Pulmonary artery endothelial cell (primary cell): Measurements from ENCODE around the gene C21orf58. TPM values are rescaled to one million over a fixed set of nuclear protein-coding genes. Genes with fewer than 3 reads are reported as not detected.

ENCODE experiments used
- DNase-seq: peaks from one replicate; pipeline ENCODE4 v3.0.0-alpha.2; 2011; ENCODE audit warnings: low read depth, low spot score
- total RNA-seq: library from RNA; depleted of rRNA; stranded (reverse); fragments of >200 nt; gene quantifications from 2 replicates; pipeline ENCODE4 v1.2.3, GENCODE V29; 2014

Gene C21orf58
- total RNA-seq, 1 donor from 2014 or later, result 4.1 TPM

DNA sequence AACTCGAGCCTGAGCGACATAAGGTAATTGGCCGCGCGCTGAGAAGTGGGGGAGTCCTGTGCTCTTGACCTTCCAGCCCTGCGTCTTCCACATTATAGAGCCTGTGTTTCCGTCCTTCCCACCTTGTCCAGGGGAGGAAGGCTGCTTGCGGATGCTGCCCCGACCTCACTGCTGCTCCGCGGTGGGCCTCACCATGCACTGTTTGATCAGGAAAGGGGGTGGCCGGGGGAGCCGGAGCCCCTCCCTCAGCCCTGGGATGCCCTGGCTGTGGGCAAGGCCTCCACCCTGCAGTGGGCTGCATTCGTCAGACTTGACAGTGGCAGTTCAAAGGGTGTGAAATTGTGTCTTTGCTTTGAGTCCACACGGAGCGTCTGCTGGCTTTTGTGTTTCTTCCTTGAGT lies 30.4 kb upstream of the C21orf58 start:
- no peak for DNase-seq

DNA sequence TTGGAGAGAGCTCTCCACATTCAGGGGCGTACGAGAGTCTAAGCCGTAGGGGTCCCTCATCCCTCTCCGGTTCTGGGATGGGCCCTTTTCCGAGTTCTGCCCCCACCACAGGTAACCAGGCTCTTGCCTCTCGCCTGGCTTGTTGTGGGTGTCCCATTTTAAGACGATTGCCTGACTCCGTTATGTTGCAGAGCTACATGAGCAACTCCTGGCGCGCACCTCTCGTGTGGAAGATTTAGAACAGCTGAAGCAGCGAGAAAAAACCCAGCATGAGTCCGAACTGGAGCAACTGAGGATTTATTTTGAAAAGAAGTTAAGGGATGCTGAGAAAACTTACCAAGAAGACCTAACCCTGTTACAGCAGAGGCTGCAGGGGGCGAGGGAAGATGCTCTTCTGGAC lies 29.2 kb upstream of the C21orf58 start:
- DNase-seq, result no peak

DNA sequence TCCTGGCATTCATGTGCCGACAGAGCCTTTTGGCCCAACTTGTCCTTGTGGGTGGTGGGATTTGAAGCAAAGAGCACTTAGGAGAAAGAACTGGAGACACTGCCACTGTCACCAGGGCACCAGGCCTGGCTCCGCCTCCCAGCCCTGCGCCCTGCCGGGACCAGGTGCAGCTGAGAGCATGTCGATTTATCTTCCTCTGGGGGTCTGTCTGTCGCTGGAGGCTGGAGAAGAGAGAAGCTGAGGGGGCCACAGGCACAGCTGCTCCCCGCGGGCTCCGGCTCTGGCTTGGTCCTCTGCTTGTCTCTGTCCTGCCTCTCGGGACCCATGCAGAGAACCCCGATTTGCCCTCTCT lies 28.5 kb upstream of the C21orf58 start:
- DNase-seq, result no peak

DNA sequence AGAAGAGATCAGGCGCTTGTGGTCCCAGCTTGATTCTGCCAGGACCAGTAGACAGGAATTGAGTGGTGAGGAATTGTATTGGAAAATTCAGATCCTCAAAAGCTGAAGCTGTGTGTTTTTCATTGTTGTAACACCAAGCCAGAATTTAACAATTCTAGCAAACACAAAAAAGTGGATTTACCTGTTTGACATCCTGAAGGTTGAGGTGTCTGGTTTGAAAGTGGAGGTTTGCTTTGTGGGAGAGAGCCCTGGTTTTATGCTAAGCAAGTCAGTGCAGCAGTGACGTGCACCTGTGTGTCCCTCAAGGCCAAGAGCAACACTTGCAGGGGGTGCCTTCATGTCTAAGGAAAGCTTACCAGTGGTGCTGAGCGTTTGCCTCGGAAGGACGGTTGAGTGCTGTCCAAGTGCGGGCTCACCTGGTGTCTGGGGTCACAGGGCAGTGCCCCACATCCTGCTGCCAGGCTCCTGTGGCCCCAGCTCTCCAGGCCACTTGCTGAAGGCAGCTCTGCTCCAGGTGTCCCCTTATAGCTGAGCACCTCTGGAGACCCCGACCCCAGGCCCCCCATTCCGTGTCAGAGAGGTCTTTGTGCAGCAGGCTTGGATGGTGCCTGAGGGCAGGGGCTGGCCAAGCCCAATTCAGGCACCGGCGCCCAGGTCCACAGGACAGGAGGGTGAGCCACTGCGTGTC lies 27.9 kb upstream of the C21orf58 start:
- no peak for DNase-seq

DNA sequence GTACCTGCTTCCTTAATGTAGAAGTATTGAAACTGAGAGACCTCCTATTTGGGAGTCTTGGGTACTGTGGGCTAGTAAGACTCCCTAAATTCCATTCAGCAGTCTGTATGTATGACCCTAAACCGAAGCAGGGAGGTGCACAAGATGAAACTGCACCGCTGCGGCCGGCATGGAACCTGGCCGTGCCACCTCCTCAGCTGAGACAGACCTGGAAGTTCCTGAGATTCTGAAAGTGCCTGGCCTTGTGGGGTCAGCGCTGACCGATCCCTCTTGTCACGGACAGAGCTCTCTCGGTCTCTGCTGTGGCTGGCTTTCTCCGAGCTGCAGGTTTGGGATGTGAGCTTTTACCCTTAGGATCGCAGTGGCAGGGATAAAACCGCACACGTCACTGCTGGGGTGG lies 27.3 kb upstream of the C21orf58 start:
- no peak for DNase-seq

DNA sequence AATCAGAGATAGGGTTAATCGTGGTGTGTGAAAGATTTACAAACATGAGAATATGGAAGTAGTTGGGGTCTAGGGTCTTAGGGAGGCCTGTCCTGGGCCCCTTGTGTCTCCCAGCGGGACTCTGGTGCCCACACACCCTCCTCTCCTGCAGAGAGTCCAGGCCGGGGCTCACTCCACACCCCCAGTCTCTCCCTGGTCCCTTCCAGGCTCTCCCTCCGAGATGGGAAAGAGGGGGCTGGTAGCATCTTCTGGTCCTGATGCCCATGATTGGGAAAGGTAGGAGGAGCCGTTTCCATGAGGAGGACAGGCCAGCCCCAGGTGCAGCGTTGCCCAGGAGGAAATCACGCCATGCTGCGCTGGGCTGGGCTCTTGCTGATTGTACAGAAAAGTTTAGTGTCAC lies 26.9 kb upstream of the C21orf58 start:
- no peak for DNase-seq

DNA sequence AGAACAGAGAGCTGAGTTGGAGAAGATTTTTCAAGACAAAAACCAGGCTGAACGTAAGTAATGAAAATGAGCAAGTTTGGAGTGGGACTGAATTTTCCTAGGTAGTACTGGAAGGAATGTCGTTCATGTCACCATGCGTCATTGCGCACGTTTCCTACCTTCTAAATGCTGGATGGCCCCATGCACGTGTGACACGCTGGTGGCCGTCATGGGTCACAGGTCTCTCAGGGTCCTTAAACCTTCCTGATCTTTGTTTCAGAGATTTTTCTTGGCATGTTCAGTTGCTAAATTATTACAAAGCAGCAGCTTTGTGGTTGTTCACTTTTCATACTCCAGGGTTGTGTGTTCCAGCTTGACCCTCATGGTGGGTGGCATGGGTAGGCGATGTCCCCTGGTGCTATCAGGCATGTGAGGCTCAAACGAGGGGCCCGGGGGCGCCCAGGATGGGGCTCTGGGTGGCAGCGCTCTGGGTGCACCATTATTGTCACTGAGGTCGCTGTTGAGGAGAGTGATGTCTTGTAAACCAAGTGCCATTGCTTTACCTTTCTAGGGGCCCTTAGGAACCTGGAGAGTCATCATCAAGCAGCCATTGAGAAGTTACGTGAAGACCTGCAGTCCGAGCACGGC lies 25.6 kb upstream of the C21orf58 start:
- no peak for DNase-seq

DNA sequence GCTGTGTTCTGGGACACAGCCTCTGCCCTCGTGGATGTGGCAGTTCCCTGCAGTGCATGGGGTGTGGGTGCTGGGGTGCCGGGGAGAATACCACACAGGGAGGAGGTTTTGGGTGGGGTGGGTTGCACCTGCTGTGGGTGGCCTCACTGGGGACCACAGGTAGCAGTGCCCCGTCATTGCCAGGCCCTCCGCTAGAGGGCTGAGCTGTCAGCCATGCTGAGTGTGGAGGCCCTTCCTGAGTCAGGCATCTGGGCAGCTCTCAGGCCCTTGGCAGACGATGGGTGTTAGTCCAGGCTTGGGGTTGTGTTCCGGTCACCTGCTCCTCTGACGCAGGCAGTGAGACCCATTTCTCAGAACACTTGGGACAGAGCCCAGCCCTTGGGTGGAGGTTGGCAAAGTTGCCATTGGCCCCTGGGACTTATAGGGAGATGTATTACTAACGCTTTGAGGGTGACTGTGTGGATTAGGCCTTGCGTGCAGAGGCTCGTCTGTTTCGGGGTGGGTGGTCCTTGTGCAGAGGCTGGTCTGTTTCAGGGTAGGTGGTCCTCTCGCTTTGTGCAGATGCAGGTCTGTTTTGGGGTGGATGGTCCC lies 24.2 kb upstream of the C21orf58 start:
- no peak for DNase-seq

DNA sequence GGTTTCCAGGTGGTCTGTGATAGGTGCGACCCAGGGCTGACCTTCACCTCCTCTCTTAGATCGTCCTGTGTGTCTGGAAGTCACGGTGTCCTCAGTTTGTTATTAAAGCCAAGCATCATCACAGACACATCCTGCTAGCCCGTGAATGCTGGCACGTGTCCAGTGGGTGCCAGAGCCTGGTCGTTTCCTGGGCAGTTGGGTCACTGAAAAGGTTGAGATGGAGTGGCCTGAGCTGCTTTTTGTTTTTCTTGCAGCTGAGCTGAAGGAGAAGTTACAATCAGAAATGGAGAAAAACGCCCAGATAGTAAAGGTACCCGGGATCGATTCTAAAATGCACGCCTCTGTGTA lies 23.5 kb upstream of the C21orf58 start:
- DNase-seq, result no peak

DNA sequence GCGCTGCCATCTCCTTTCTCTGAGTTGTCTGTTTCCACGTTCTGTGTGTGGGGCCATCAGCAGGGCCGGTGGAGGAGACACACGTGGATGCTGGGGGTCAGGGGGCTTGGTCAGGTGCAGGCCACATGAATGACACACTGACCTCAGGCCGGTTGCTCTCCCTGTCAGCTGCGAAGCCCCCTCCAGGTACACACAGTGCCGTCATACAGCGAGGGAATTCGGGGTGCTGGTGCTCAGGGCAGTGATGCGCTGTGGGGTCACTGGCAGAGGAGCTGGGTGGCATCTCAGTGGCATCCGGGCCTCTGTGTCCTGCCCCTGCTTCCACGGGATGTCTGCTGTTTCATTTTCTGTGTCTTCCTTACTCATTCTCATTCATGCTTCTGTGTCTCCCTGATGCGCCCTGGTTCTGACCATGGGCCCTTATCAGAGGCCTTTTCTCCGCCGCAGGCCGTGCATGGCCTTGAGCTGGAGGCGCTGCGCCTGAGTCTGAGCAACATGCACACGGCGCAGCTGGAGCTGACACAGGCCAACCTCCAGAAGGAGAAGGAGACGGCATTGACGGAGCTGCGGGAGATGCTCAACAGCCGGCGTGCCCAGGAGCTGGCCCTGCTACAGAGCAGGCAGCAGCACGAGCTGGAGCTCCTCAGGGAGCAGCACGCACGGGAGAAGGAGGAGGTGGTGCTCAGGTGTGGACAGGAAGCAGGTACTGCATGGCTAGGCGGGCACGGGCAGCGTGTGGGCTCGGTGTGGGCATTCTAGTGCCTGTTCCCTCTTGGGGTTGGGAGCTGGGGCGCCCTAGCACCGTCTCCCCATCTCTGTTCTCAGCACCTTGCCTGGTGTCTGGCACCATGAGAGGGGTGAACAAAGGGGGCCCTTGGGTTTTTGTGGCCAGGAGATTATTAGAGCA lies 22.9 kb upstream of the C21orf58 start:
- no peak for DNase-seq

DNA sequence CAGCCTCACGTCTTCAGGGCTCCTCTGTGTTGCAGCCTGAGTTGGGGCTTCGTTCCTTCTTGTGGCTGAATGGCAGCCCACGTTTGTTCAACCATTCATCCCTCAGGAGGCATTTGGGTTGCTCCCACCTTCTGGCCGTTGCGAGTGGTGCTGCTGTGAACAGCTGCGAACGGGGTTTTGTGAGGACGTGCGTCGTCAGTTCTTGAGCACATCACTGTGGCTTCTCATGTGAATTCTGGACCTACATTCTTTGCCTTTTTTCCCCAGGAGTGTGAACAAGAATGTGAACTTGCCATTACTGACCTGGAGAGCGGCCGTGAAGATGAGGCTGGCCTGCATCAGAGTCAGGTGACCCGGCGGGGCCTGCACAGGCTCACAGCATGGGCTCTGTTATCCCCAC lies 22.2 kb upstream of the C21orf58 start:
- DNase-seq, result no peak

DNA sequence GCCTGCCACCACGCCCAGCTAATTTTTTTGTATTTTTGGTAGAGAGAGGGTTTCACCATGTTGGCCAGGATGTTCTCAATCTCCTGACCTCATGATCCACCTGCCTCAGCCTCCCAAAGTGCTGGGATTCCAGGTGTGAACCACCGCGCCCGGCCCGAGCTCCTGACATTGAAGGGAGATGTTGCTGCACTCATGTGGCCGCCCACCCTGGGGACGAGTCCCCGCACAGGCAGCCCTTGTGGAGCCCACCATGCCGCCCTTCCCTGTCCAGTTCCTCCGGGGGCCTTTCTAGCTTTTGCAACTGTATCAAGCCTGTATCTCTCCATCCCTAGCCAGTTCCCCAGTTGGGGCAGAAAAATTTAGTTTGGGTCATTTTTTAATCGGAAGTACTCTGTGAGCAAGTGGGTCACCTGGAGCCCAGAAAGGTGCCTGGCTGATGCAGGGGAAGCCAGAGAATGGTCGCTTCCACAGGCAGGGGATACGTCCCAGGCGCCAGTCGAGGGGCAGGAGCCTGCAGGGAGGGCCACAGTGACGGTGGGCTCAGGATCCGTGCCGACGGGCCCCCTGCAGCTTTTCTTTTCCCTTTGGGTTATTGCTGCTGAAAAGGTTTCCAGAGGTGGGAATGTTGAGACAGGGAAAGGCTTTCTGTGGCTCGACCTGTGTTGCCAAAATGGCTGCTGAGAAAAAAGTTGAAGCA lies 20.7 kb upstream of the C21orf58 start:
- DNase-seq, result no peak

DNA sequence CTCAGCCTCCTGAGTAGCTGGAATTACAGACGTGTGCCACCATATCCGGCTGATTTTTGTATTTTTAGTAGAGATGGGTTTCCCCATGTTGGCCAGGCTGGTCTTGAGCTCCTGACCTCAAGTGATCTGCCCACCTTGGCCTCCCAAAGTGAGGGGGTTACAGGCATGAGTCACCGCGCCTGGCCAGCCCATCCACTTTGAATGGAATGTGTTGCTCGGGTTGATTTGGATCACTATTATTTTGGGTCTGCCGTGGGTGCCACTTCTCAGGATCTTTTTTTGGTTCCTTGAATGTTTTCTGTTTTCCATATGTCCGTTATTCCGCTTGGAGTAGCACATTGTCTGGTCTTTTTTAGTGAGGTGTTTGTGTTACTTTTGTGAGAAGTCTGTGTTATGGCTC lies 17.3 kb upstream of the C21orf58 start:
- DNase-seq, result no peak

DNA sequence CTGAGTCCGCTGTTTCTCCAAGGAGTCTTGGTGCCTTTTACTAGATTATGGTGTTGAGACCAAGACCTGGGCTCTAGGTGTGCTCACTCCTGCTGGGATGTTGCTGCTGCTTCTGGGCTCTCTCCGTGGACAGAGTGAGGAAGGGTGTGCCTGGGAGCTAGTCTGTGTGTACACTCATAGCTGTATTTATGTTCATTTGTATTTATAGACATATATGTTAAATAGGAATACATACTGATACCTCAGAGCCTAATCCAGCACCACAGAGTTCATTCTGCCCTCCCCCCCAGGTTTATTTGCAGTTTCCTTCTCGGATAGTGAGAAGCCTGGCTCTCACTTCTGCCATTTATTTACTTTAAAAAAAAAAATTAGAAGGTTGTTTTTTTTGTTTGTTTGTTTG lies 12.9 kb upstream of the C21orf58 start:
- DNase-seq, result no peak

DNA sequence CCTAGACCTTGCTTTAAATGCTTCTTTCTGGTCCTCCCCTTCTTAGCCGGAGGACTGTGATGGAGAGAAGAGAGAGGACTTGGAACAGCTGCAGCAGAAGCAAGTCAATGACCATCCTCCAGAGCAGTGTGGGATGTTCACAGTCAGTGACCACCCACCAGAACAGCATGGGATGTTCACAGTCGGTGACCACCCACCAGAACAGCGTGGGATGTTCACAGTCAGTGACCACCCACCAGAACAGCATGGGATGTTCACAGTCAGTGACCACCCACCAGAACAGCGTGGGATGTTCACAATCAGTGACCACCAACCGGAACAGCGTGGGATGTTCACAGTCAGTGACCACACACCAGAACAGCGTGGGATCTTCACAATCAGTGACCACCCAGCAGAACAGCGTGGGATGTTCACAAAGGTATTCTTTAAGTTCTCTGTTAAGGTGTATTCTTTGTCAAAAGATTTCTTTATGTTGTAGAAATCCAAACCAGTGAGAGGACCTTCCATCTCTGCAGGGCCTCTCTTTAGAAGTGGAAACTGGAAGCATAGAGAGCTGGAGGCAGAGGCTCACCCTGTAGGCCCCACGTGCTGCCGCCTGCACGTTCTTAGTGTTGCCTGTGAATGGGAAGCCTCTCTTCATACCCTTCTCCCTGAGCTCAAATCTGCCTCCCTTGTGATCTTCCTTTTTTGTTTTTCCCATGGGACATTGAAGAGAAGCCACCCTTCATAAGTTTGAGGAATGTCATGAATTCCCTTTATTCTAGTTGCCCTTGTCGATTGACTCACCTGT lies 10.9 kb upstream of the C21orf58 start:
- no peak for DNase-seq

DNA sequence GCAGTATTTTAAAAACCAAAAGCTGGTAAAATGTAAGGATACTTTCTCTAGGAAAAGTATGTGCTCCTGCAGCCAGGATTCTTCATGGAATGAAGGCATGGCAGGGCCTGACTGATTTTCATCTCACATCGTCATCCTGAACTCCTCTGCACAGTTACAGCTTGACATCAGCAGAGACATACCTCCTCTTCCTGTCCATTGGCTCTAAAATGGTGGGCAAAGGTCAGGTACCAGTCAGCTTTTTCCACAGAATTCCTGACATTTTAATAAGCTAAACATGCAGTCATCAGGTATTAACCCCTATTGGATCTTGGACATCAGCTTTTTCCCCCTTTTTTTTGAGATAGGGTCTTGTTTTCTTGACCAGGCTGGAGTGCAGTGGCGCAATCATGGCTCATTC lies 6.1 kb upstream of the C21orf58 start:
- no peak for DNase-seq

DNA sequence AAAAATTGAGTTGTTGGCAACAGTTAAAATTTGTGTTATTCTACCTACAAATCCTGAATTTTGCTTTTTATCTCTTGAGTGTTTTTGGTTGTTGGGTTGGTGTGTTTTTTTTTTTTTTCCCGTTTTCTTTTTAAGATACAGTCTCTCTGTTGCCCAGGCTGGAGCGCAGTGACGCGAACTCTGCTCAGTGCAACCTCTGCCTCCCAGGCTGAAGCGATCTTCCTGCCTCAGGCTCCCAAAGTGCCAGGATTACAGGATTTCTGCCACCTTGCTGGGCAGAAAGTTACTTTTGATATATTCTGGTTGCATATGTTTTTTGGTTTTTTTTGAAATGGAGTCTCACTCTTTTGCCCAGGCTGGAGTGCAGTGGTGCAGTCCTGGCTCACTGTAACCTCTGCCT lies 4.5 kb upstream of the C21orf58 start:
- no peak for DNase-seq

DNA sequence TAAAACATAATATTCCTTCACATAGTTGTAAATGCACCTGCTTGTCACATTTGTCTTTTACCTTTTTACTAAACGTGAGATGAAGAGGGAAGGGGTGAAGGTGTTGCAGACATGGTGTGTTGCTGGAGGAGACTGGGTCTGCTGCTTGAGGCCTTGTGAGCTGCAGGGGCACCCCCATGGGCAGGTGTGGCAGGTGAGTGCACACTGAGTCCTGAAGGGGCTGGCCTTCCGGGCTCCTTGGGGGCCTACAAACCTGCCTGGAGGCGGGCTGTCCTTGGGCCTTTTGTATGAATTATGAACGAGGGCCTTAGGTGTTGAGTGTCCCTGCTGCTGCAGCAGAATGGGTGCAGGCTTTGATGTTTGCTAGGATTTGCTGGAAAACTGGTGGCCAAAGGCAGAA lies 4.0 kb upstream of the C21orf58 start:
- DNase-seq, result no peak

DNA sequence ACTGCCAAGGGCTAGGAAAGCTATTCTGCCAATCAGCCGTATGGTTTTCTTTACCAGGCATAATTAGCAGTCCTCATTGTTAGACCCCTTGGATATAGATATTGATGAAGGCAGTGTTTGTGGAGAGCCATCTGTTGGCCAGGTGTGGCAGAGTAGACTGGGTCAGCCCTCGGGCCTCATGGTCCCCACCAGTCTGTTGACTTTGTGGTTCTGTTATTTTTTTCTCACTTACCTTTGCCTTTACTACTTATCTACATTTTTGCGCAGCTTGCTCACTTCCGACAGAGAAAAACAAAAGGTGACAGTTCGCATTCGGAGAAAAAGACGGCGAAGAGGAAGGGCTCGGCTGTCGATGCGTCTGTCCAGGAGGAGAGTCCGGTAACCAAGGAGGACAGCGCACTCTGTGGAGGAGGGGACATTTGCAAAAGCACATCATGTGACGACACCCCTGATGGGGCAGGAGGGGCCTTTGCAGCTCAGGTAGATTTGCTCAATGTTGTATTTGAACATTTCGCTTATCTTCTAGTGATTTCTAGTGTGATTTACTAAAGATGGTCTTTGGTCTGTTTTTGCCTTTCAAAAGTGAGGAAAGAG lies 2.5 kb upstream of the C21orf58 start:
- DNase-seq, result no peak

DNA sequence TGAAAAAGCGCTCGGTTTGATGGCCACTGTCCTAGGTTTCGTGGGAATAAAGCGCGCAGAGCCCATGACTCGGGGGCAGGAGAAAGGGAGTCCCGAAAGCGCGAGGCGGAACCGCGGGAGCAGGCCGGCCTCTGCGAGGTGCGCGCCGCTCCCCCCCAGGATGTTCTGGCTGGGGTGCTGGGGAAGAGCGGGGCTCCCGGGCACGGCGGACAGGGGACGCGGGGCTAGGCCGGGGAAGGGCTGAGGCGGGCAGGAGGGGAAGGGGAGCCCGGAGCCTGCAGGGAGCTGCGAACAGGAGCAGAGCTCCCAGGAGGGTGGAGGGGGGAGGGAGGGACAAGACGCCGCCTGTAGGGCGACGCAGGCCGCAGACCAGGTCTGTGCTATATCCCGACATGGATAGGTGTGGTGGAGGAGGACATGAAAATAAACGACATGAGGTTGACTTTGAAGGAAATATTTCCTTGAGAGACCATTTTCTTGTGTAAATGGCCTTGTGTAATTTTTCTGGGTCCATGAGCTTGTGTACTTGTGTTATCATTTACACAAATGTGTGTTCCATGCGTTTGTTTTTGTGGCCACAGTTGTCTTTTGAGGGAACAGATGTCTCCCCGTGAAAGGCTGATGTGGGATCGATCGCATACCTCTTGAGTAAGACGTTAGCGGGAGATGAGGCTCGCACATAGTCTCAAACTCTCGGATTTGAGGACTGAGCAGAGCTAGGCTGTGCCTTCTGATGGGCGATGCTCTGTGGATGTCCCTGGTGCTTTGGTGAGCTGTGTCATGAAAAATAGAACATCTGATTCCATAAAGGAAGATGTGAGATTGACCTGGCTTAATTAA lies 1.6 kb upstream of the C21orf58 start:
- no peak for DNase-seq
